OCI-LY7 (cell line): ENCODE data around the gene SLC4A4.

Source experiments
- EZH2phosphoT487 ChIP-seq: fragments of 200-600 bp; sonication (generic); IDR thresholded peaks from 2 replicates; pipeline ENCODE4 v1.6.1; 2018; ENCODE audit warnings: low read depth, borderline replicate concordance, mild to moderate bottlenecking, mixed run types, antibody characterized with exemption, low read length, moderate library complexity, mixed read lengths
- TF ChIP-seq, protein P1 (sequence below): fragments of 200-600 bp; sonication (generic); conservative IDR thresholded peaks from 2 replicates; pipeline ENCODE4 v1.5.1; 2014; ENCODE audit warnings: mild to moderate bottlenecking, antibody characterized with exemption, low read length, moderate library complexity, mixed read lengths

DNA sequence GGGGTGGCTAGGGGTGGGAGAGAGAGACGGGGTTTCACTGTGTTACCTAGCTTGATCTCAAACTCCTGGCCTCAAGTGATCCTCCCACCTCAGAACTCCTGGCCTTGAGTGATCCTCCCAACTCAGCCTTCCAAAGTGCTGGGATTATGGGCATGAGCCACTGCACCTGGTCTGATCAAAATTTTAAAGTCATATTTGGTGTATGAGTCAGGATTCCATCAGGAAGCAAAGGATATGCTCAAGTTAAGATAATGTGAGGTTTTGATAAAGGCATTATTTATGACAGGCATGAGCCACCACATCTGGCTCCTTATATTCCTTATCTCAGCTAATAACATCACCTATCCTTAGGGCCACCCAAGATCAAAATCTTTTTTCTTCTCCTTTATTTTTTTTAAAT lies 182.0 kb downstream of the SLC4A4 start:
- TF ChIP-seq, protein P1, sequence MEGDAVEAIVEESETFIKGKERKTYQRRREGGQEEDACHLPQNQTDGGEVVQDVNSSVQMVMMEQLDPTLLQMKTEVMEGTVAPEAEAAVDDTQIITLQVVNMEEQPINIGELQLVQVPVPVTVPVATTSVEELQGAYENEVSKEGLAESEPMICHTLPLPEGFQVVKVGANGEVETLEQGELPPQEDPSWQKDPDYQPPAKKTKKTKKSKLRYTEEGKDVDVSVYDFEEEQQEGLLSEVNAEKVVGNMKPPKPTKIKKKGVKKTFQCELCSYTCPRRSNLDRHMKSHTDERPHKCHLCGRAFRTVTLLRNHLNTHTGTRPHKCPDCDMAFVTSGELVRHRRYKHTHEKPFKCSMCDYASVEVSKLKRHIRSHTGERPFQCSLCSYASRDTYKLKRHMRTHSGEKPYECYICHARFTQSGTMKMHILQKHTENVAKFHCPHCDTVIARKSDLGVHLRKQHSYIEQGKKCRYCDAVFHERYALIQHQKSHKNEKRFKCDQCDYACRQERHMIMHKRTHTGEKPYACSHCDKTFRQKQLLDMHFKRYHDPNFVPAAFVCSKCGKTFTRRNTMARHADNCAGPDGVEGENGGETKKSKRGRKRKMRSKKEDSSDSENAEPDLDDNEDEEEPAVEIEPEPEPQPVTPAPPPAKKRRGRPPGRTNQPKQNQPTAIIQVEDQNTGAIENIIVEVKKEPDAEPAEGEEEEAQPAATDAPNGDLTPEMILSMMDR: no peak
- TF ChIP-seq EZH2phosphoT487: no peak
